Measurements from ENCODE around the gene SARS2. TPM values are rescaled to one million over a fixed set of nuclear protein-coding genes. Genes with fewer than 3 reads are reported as not detected.
"Not testable (repeated sequence)": the region's sequence is repeated elsewhere in the genome, so short reads cannot be mapped to it uniquely, and the experiment has no call there.

The SARS2 gene
- total RNA-seq, 1 donor from 2014 or later: 8.2 TPM

GRCh38 chr19:38878575-38879399 lies 51.8 kb downstream of the SARS2 start:
- FAIRE-seq (no peak), DNase-seq (ENCODE audit: low read depth) (no peak)
- peak; percentile 8 for TF ChIP-seq CTCF (IDR thresholded peaks at IDR 0.05; ENCODE audit: insufficient read depth, low read length, severe bottlenecking)
- H3K36me3 ChIP-seq (ENCODE audit: control insufficient read depth, insufficient read depth, low read length): no peaks in the 10 kb centered on the region
- no peak overlapping the region for H3K4me3 ChIP-seq (ENCODE audit: low read depth, low read length)
- H3K27me3 ChIP-seq (ENCODE audit: control insufficient read depth, insufficient read depth, low read length): no peaks in the 10 kb centered on the region

DNA sequence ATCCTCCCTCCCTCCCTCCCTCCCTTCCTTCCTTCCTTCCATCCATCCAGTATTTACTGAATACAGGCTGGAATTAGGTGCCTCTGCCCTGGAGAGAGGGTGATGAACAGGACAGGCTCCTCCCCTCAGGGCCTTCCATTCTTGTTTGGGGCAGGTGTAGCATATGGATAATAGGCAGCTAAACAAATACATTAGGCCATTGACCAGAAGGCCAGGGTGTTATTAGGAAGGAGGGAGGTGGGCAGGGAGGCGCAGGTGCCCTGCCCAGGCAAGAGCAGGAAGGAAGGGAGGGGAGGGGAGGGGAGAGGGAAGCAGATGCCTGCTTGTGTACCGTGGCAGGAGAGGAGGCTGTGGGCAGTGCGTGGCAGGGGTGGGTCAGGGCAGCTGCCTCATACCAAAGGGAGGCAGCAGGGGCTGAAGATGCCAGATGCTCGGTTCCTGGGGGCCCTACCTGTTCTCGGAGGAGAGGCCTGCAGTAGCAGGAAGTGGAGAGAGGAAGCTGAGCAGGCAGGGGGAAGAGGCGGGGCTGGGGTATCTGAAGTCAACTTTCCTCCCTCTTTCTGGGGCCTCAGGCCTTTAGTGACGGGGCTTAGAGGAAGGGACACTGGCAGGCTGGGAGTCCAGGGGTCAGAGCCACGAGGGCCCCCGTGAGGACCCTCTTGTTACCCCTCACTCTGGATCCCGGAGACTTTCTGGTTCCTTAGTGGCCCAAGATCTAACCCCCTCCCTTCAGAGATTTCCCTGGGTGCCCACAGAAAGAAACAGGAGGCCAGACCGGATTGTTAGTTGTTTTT lies 52.6 kb downstream of the SARS2 start, which contains the start of gene RINL:
Gene RINL (minus strand): TSS at position 495 of the 794 bp plus-strand sequence. CDS start 1,533 bp downstream, outside the sequence.
- no peaks in the 10 kb centered on the region for H3K27me3 ChIP-seq (ENCODE audit: control insufficient read depth, insufficient read depth, low read length)
- H3K36me3 ChIP-seq (ENCODE audit: control insufficient read depth, insufficient read depth, low read length): no peaks in the 10 kb centered on the region
- no peak for TF ChIP-seq CTCF (IDR thresholded peaks at IDR 0.05; ENCODE audit: insufficient read depth, low read length, severe bottlenecking)
- FAIRE-seq (no peak), DNase-seq (ENCODE audit: low read depth) (peak; percentile 21)
- H3K4me3 ChIP-seq (ENCODE audit: low read depth, low read length): peak within 1 kb of the TSS; percentile 12

DNA sequence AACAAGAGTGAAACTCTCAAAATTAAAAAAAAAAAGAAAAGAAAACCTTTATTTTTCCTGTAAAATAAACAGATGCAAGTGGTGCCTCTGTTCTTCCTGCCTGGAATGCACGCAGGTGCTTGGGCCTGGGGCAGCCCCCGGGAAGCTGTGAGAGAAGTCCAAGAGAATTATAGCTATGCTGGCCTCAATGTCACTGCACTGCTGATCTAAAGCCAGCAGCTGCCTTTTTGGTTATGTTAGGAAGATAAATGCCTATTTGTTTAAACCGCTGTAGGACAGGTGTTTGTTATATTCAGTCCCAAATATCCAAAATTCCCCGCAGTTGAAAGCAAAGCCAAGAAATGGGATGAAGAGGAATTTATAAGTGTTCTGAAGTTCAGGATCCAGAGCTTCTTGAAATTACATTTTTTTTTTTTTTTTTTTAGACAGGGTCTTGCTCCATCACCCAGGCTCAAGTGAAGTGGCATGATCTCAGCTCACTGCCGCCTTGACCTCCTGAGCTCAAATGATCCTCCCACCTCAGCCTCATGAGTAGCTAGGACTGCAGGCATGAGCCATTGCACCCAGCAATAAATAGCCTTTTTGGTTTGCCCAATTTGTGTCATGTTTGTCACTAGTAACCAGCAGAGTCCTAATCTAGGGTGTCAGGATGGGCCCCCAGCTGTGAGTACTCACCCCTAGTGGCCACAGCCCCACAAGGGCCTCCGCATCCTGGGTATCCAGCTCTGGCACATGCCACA lies 54.7 kb downstream of the SARS2 start:
- no peak for TF ChIP-seq CTCF (IDR thresholded peaks at IDR 0.05; ENCODE audit: insufficient read depth, low read length, severe bottlenecking)
- DNase-seq (ENCODE audit: low read depth): no peak
- no peak for FAIRE-seq
- Histone ChIP-seq H3K27me3 (ENCODE audit: control insufficient read depth, insufficient read depth, low read length) (no peaks in the 10 kb centered on the region), H3K4me3 (ENCODE audit: low read depth, low read length) (no peak overlapping the region), H3K36me3 (ENCODE audit: control insufficient read depth, insufficient read depth, low read length) (no peaks in the 10 kb centered on the region)

- H3K36me3 ChIP-seq (ENCODE audit: control insufficient read depth, insufficient read depth, low read length); H3K27me3 ChIP-seq (ENCODE audit: control insufficient read depth, insufficient read depth, low read length); DNase-seq (ENCODE audit: low read depth); FAIRE-seq; H3K4me3 ChIP-seq (ENCODE audit: low read depth, low read length): not testable (repeated sequence)
These were observed 57.2 kb downstream of the SARS2 start for GRCh38 chr19:38873400-38873799.

DNA sequence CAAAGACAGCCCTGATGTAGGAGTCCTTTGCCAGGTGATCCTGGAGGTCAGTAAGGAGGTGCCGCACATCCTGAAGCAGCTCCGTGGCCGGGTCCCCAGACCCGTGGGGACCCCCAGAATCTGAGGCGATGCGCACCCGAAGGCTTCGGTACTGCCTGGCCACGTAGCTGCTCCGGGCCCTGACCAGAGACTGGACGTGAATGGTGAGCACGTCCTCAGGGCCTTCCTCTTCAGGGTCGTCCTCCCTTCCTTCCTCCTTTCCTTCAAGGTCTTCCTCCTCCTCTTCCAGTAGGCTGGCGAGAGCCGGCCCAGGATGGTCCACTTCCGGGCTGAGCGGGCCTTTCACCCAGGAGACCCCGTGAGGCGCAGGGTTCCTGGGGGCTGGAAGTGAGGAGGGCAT lies 60.0 kb downstream of the SARS2 start:
- Histone ChIP-seq H3K36me3 (ENCODE audit: control insufficient read depth, insufficient read depth, low read length) (no peaks in the 10 kb centered on the region), H3K4me3 (ENCODE audit: low read depth, low read length) (no peak overlapping the region), H3K27me3 (ENCODE audit: control insufficient read depth, insufficient read depth, low read length) (no peaks in the 10 kb centered on the region)
- DNase-seq (ENCODE audit: low read depth) (no peak), FAIRE-seq (no peak)
- TF ChIP-seq CTCF (IDR thresholded peaks at IDR 0.05; ENCODE audit: insufficient read depth, low read length, severe bottlenecking): no peak

Data from bronchial epithelial cell (primary cell).